ENCODE measurements around the gene TAAR5.

TAAR5 gene

GRCh38 chr6:132551214-132551613 lies 38.3 kb downstream of the TAAR5 start:
- DNase-seq (ENCODE audit: low read depth): no peak
- no peak overlapping the region for H3K4me3 ChIP-seq (ENCODE audit: control insufficient read depth, low read depth, low read length)
- TF ChIP-seq, protein P1, sequence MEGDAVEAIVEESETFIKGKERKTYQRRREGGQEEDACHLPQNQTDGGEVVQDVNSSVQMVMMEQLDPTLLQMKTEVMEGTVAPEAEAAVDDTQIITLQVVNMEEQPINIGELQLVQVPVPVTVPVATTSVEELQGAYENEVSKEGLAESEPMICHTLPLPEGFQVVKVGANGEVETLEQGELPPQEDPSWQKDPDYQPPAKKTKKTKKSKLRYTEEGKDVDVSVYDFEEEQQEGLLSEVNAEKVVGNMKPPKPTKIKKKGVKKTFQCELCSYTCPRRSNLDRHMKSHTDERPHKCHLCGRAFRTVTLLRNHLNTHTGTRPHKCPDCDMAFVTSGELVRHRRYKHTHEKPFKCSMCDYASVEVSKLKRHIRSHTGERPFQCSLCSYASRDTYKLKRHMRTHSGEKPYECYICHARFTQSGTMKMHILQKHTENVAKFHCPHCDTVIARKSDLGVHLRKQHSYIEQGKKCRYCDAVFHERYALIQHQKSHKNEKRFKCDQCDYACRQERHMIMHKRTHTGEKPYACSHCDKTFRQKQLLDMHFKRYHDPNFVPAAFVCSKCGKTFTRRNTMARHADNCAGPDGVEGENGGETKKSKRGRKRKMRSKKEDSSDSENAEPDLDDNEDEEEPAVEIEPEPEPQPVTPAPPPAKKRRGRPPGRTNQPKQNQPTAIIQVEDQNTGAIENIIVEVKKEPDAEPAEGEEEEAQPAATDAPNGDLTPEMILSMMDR (conservative IDR thresholded peaks at IDR 0.05; ENCODE audit: control insufficient read depth, insufficient read depth, low read depth, low read length): no peak

DNA sequence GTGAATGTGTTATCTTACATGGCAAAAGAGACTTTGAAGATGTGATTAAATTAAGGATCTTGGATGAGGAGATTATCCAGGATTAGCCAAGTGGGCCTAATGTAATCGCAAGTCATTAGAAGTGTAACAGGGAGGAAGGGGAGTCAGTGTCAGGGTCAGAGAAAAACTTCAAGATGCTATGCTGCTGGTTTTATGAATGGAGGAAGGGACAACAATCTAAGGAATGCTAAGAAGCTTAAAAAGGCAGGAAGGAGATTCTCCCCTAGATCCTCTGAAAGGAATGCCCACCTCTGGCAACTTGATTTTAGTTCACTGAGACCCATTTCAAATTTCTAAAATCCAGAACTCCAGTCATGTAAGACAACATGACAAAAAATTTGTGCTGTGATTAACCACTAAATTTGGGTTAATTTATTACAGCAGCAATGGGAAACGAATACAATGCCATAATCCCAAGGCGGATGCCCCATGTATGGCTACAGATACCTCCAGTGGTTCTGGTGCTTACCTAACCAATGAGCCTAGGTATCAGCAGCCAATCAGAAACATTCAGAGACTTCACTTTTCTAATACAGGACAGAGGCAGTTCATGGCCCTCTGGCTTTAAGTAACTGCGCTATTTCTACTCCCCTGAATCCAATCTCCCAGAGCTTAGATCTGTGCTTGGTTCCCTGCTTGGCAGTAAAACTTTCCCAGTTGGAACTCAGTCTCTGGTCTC lies 40.6 kb downstream of the TAAR5 start:
- no peak for DNase-seq (ENCODE audit: low read depth)
- TF ChIP-seq, protein P1 (conservative IDR thresholded peaks at IDR 0.05; ENCODE audit: control insufficient read depth, insufficient read depth, low read depth, low read length): no peak

DNA sequence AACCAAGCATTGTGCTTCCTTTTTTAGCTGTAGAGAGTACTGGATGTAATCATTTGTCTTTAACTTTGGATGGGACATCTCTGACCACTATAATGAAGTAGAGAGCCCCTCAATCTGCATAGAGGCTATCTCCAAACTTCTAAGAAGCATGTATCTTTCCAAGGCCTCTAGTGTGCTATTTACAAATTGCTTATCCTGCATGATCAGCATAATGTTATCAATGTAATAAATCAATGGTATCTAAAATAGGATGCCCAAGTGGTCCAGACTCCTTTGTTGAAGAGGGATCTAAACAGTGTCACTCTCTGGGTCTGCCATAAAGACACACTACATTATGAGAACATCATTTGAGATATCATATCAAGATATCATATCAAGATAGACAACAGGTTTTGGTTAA lies 44.7 kb downstream of the TAAR5 start:
- TF ChIP-seq, protein P1 (conservative IDR thresholded peaks at IDR 0.05; ENCODE audit: control insufficient read depth, insufficient read depth, low read depth, low read length): no peak
- DNase-seq (ENCODE audit: low read depth): no peak

More for the DNA sequence above, 40.6 kb downstream of the TAAR5 start:
- H3K4me3 ChIP-seq (ENCODE audit: control insufficient read depth, low read depth, low read length): no peak overlapping the region

More for the DNA sequence above, 44.7 kb downstream of the TAAR5 start:
- no peak overlapping the region for H3K4me3 ChIP-seq (ENCODE audit: control insufficient read depth, low read depth, low read length)
